Amygdala (tissue), 56 donors: ENCODE data around the gene S100Z.
A peak's percentile ranks its signal among the peaks of the same experiment; 100 is the strongest.
"Not testable (repeated sequence)": the region's sequence is repeated elsewhere in the genome, so short reads cannot be mapped to it uniquely, and the experiment has no call there.

ENCODE experiments used
- DNase-seq, 56 donors: peaks; one replicate each; lab custom pipeline; 2025; lab: John Stamatoyannopoulos, UW

S100Z gene

GRCh38 chr5:76822105-76822731 lies 27.6 kb upstream of the S100Z start:
- not testable (repeated sequence) for DNase-seq

GRCh38 chr5:76826416-76826815 lies 23.4 kb upstream of the S100Z start:
- DNase-seq = not testable (repeated sequence)

- DNase-seq = no peak
Measured at GRCh38 chr5:76831110-76831452, 18.7 kb upstream of the S100Z start.

GRCh38 chr5:76836181-76836580 lies 13.6 kb upstream of the S100Z start:
- DNase-seq = no peak

- DNase-seq = no peak
Measured at GRCh38 chr5:76836585-76836984, 13.2 kb upstream of the S100Z start.

- no peak for DNase-seq
Measured at GRCh38 chr5:76838481-76839261, 11.1 kb upstream of the S100Z start.

- DNase-seq = no peak
Measured at GRCh38 chr5:76841361-76841760, 8.5 kb upstream of the S100Z start.

GRCh38 chr5:76845890-76846289 lies 3.9 kb upstream of the S100Z start:
- no peak for DNase-seq

- DNase-seq = no peak
Measured at GRCh38 chr5:76850543-76851145, 830 bp downstream of the S100Z start.

- DNase-seq = peak in 2 of 56 donors; percentile 4 to 19
Measured at GRCh38 chr5:76851728-76852369, 2.0 kb downstream of the S100Z start.

GRCh38 chr5:76852772-76853171 lies 3.0 kb downstream of the S100Z start:
- DNase-seq = no peak

GRCh38 chr5:76853741-76854140 lies 3.9 kb downstream of the S100Z start:
- not testable (repeated sequence) for DNase-seq

- DNase-seq = no peak
Measured at GRCh38 chr5:76854644-76855043, 4.8 kb downstream of the S100Z start.

GRCh38 chr5:76855501-76855900 lies 5.7 kb downstream of the S100Z start:
- DNase-seq = not testable (repeated sequence)

GRCh38 chr5:76855961-76856360 lies 6.1 kb downstream of the S100Z start:
- peak in 5 of 56 donors; percentile 3 to 32 (median 14) for DNase-seq

- DNase-seq = not testable (repeated sequence)
Measured at GRCh38 chr5:76856800-76857199, 7.0 kb downstream of the S100Z start.

- DNase-seq = no peak
Measured at GRCh38 chr5:76859591-76860247, 9.9 kb downstream of the S100Z start.

GRCh38 chr5:76861612-76862011 lies 11.8 kb downstream of the S100Z start:
- no peak for DNase-seq

GRCh38 chr5:76863001-76863400 lies 13.2 kb downstream of the S100Z start:
- no peak for DNase-seq

GRCh38 chr5:76866503-76866902 lies 16.7 kb downstream of the S100Z start:
- DNase-seq = no peak

- no peak for DNase-seq
Measured at GRCh38 chr5:76867038-76867437, 17.2 kb downstream of the S100Z start.
